ENCODE data around the gene XRCC1. TPM values are rescaled to one million over a fixed set of nuclear protein-coding genes. Genes with fewer than 3 reads are reported as not detected.
"Not testable (repeated sequence)": the region's sequence is repeated elsewhere in the genome, so short reads cannot be mapped to it uniquely, and the experiment has no call there.

The XRCC1 gene
- total RNA-seq, 2 donors from 2014 or later: 24.3 to 30.2 TPM

GRCh38 chr19:43589678-43590077, 14.4 kb upstream of the XRCC1 start:
- Histone ChIP-seq H3K36me3 (peaks cover 27% of the 10 kb centered on the region), H3K9me3 (no peaks in the 10 kb centered on the region), H3K4me1 (ENCODE audit: control insufficient read depth in 1 of 2, low read depth in 2 of 2) (peaks cover 10 to 16% of the 10 kb centered on the region in 2 donors), H3K27me3 (replicated peaks; ENCODE audit: insufficient read depth) (no peaks in the 10 kb centered on the region), H3K4me3 (no peak overlapping the region), H3K27ac (no peak overlapping the region)
- no peak for TF ChIP-seq CTCF (IDR thresholded peaks at IDR 0.05)
- DNase-seq (ENCODE audit: low spot score): no peak
- ATAC-seq (ENCODE audit: insufficient number of reproducible peaks, low FRiP score, low read depth): no peak

- DNase-seq (ENCODE audit: low spot score) (no peak), ATAC-seq (ENCODE audit: insufficient number of reproducible peaks, low FRiP score, low read depth) (no peak)
- no peak for TF ChIP-seq CTCF (IDR thresholded peaks at IDR 0.05)
- H3K4me3 ChIP-seq: no peak overlapping the region
- peaks cover 6 to 12% of the 10 kb centered on the region in 2 donors for H3K4me1 ChIP-seq (ENCODE audit: control insufficient read depth in 1 of 2, low read depth in 2 of 2)
- H3K27ac ChIP-seq: no peak overlapping the region
- H3K9me3 ChIP-seq: no peaks in the 10 kb centered on the region
- H3K36me3 ChIP-seq: peaks cover 27% of the 10 kb centered on the region
- no peaks in the 10 kb centered on the region for H3K27me3 ChIP-seq (replicated peaks; ENCODE audit: insufficient read depth)
These were observed 13.9 kb upstream of the XRCC1 start for GRCh38 chr19:43589277-43589676.

- not testable (repeated sequence) for H3K9me3 ChIP-seq; H3K27ac ChIP-seq; H3K36me3 ChIP-seq; H3K4me1 ChIP-seq (ENCODE audit: control insufficient read depth in 1 of 2, low read depth in 2 of 2); H3K27me3 ChIP-seq (replicated peaks; ENCODE audit: insufficient read depth); H3K4me3 ChIP-seq; ATAC-seq (ENCODE audit: insufficient number of reproducible peaks, low FRiP score, low read depth); DNase-seq (ENCODE audit: low spot score)
These were observed 11.7 kb upstream of the XRCC1 start for GRCh38 chr19:43587029-43587428.

GRCh38 chr19:43586346-43586745, 11.0 kb upstream of the XRCC1 start:
- TF ChIP-seq CTCF (IDR thresholded peaks at IDR 0.05): no peak
- peaks cover under 1 to 13% of the 10 kb centered on the region in 2 donors for H3K4me1 ChIP-seq (ENCODE audit: control insufficient read depth in 1 of 2, low read depth in 2 of 2)
- H3K27me3 ChIP-seq (replicated peaks; ENCODE audit: insufficient read depth): no peaks in the 10 kb centered on the region
- no peak overlapping the region for H3K27ac ChIP-seq
- H3K4me3 ChIP-seq: no peak overlapping the region
- ATAC-seq (ENCODE audit: insufficient number of reproducible peaks, low FRiP score, low read depth) (no peak), DNase-seq (ENCODE audit: low spot score) (no peak)
- H3K9me3 ChIP-seq: no peaks in the 10 kb centered on the region
- H3K36me3 ChIP-seq: peaks cover 5% of the 10 kb centered on the region

- peaks cover 5% of the 10 kb centered on the region for H3K36me3 ChIP-seq
- H3K27me3 ChIP-seq (replicated peaks; ENCODE audit: insufficient read depth): no peaks in the 10 kb centered on the region
- no peak overlapping the region for H3K27ac ChIP-seq
- H3K9me3 ChIP-seq: no peaks in the 10 kb centered on the region
- ATAC-seq (ENCODE audit: insufficient number of reproducible peaks, low FRiP score, low read depth) (no peak), DNase-seq (ENCODE audit: low spot score) (no peak)
- no peak for TF ChIP-seq CTCF (IDR thresholded peaks at IDR 0.05)
- H3K4me3 ChIP-seq: no peak overlapping the region
- peaks cover 6 to 20% of the 10 kb centered on the region in 2 donors for H3K4me1 ChIP-seq (ENCODE audit: control insufficient read depth in 1 of 2, low read depth in 2 of 2)
These were observed 9.2 kb upstream of the XRCC1 start for GRCh38 chr19:43584484-43584883.

GRCh38 chr19:43582495-43582894, 7.2 kb upstream of the XRCC1 start:
- Histone ChIP-seq H3K27ac (no peak overlapping the region), H3K4me1 (ENCODE audit: control insufficient read depth in 1 of 2, low read depth in 2 of 2) (peaks cover 6 to 20% of the 10 kb centered on the region in 2 donors), H3K9me3 (no peaks in the 10 kb centered on the region), H3K36me3 (no peaks in the 10 kb centered on the region), H3K4me3 (no peak overlapping the region), H3K27me3 (replicated peaks; ENCODE audit: insufficient read depth) (no peaks in the 10 kb centered on the region)
- no peak for TF ChIP-seq CTCF (IDR thresholded peaks at IDR 0.05)
- DNase-seq (ENCODE audit: low spot score) (no peak), ATAC-seq (ENCODE audit: insufficient number of reproducible peaks, low FRiP score, low read depth) (no peak)
